ENCODE results near the gene NEU1. TPM values are rescaled to one million over a fixed set of nuclear protein-coding genes. Genes with fewer than 3 reads are reported as not detected.

NEU1 gene
- total and polyA plus RNA-seq, 2 of the 8 experiments (the other 6 are each of a cell fraction or from before 2014, with no cell fraction given): 41.2 to 72.1 TPM

GRCh38 chr6:31901415-31901952 lies 38.9 kb upstream of the NEU1 start:
- H2AFZ ChIP-seq (ENCODE audit: low read length): no peak overlapping the region
- peak overlapping the region; percentile 71 for H3K18ac ChIP-seq (ENCODE audit: extremely low read depth, low read length)
- H2BK5ac ChIP-seq (ENCODE audit: low read depth, low read length): no peak overlapping the region
- no peak overlapping the region for H3K14ac ChIP-seq (ENCODE audit: insufficient read length)
- peaks cover 0 to 5% (median 3%) of the 10 kb centered on the region in 4 experiments; a peak in 3 of 8 replicates for H3K36me3 ChIP-seq (ENCODE audit: control insufficient read depth in 2 of 4, insufficient read depth in 4 of 4, low read length in 3 of 4)
- H3K4me1 ChIP-seq (replicated peaks in 1 of 4; ENCODE audit: control insufficient read depth in 3 of 4, insufficient read depth in 4 of 4, low read length in 3 of 4): peaks cover 0 to 20% (median 11%) of the 10 kb centered on the region in 4 experiments; a peak in 6 of 7 replicates
- no peak overlapping the region for H3K56ac ChIP-seq (replicated peaks; ENCODE audit: insufficient read length, low read depth, low read length)
- no peak overlapping the region; a peak in 1 of 7 replicates for H3K9ac ChIP-seq (replicated peaks in 1 of 4; ENCODE audit: extremely low read depth in 1 of 4, low read depth in 3 of 4, low read length in 3 of 4)
- no peaks in the 10 kb centered on the region for H4K20me1 ChIP-seq (replicated peaks in 1 of 2; ENCODE audit: control insufficient read depth in 1 of 2, insufficient read depth in 2 of 2, low read length in 2 of 2)
- peak overlapping the region; percentile 68 to 86 for H3K4me2 ChIP-seq (ENCODE audit: insufficient read depth in 1 of 2, low read depth in 2 of 2, low read length in 2 of 2)
- ChIA-PET CTCF (ENCODE audit: partially characterized antibody) (interaction anchor here (0.9 to 1.1 kb wide), 3 partner anchors 14 to 23 kb away, joined by 3 to 4 read pairs (median 3); no protein-coding TSS in a partner anchor), POLR2A (ENCODE audit: partially characterized antibody) (interaction anchor here (0.9 to 1.0 kb wide), 2 partner anchors 19 to 58 kb away, joined by 3 to 5 read pairs; partner anchors contain the start of genes NELFE and SKIC2)
- H2BK20ac ChIP-seq (ENCODE audit: low read length): no peak overlapping the region
- no peak overlapping the region for H2BK12ac ChIP-seq (ENCODE audit: low read depth, low read length)
- H4K5ac ChIP-seq (ENCODE audit: insufficient read length, low read depth, low read length): no peak overlapping the region
- H4K91ac ChIP-seq (replicated peaks; ENCODE audit: insufficient read length, low read length): no peak overlapping the region
- no peak overlapping the region for H3K27ac ChIP-seq (ENCODE audit: low read depth, low read length)
- peak overlapping the region; percentile 29 to 66 (median 51) for H3K4me3 ChIP-seq (ENCODE audit: extremely low read depth in 1 of 4, insufficient read depth in 2 of 4, low read depth in 3 of 4, low read length in 4 of 4)
- H2BK120ac ChIP-seq (replicated peaks; ENCODE audit: low read depth, low read length): no peak overlapping the region
- H3K23me2 ChIP-seq (ENCODE audit: low read depth, low read length): peaks cover 13% of the 10 kb centered on the region
- H3K79me1 ChIP-seq (ENCODE audit: low read depth, low read length): peaks cover 2% of the 10 kb centered on the region
- H3K9me3 ChIP-seq (ENCODE audit: insufficient read depth in 2 of 2, low read depth in 1 of 2, low read length in 1 of 2): no peaks in the 10 kb centered on the region
- no peak overlapping the region for H3K23ac ChIP-seq (ENCODE audit: insufficient read length)
- no peak overlapping the region for H2BK15ac ChIP-seq (ENCODE audit: low read length)
- H3K79me2 ChIP-seq (ENCODE audit: control insufficient read depth in 1 of 2, insufficient read depth in 2 of 2, low read length in 2 of 2): peaks cover 0 to 16% of the 10 kb centered on the region in 2 experiments; a peak in 2 of 4 replicates
- FAIRE-seq (no peak), DNase-seq (ENCODE audit: low read depth in 1 of 2, low spot score in 2 of 2) (peak in 1 of 2 experiments; percentile 68)
- WGBS, 2 experiments (ENCODE audit: extremely low coverage in 1 of 2, insufficient coverage in 1 of 2, insufficient read length in 1 of 2, insufficient replicate concordance in 2 of 2, low coverage in 1 of 2, low lambda C conversion rate in 2 of 2, missing lambda C conversion rate in 1 of 2): 8% methylated on average over 15 of the region's 45 CpGs; no CpG with 5 or more reads in 1 of the 2 experiments
- H3K4ac ChIP-seq (replicated peaks; ENCODE audit: insufficient read length, low read depth, low read length): no peak overlapping the region
- H3K27me3 ChIP-seq (replicated peaks in 1 of 4; ENCODE audit: control insufficient read depth in 3 of 4, extremely low read depth in 1 of 4, insufficient read depth in 3 of 4, low read length in 3 of 4): no peaks in the 10 kb centered on the region
- no peak overlapping the region for H2AK5ac ChIP-seq (ENCODE audit: low read depth, low read length)
- peak overlapping the region; percentile 42; the same call in 1 of the 2 replicates for H4K8ac ChIP-seq (ENCODE audit: extremely low read depth, insufficient read depth, low read length)
- no peak for TF ChIP-seq NANOG (IDR thresholded peaks at IDR 0.05; ENCODE audit: insufficient read depth, low read depth, low read length, poor library complexity, severe bottlenecking)
- no peak for TF ChIP-seq RBBP5 (IDR thresholded peaks at IDR 0.05; ENCODE audit: borderline replicate concordance, low read depth, low read length)
- TF ChIP-seq JUND (IDR thresholded peaks at IDR 0.05; ENCODE audit: low read length): no peak
- no peak for TF ChIP-seq TBP (IDR thresholded peaks at IDR 0.05; ENCODE audit: low read depth, low read length)
- TF ChIP-seq KDM5A (IDR thresholded peaks at IDR 0.05; ENCODE audit: low read length): no peak
- TF ChIP-seq EP300 (IDR thresholded peaks at IDR 0.05; ENCODE audit: borderline replicate concordance in 1 of 2, low read depth in 2 of 2, low read length in 2 of 2): no peak
- no peak for TF ChIP-seq ASH2L (IDR thresholded peaks at IDR 0.05; ENCODE audit: low read length)
- no peak for TF ChIP-seq SRF (IDR thresholded peaks at IDR 0.05; ENCODE audit: low read depth, low read length)
- no peak for TF ChIP-seq MAFK (IDR thresholded peaks at IDR 0.05; ENCODE audit: low read depth, low read length)
- TF ChIP-seq POLR2A (IDR thresholded peaks at IDR 0.05; ENCODE audit: control extremely low read depth in 1 of 2, low read depth in 2 of 2, low read length in 2 of 2): no peak; a peak in 1 of 3 replicates
- no peak for TF ChIP-seq SIRT6 (IDR thresholded peaks at IDR 0.05; ENCODE audit: low read length)
- TF ChIP-seq POLR2AphosphoS5 (IDR thresholded peaks at IDR 0.05; ENCODE audit: low read depth, low read length): no peak
- TF ChIP-seq HDAC2 (IDR thresholded peaks at IDR 0.05; ENCODE audit: borderline replicate concordance in 1 of 2, low read depth in 2 of 2, low read length in 2 of 2): no peak
- TF ChIP-seq FOSL1 (IDR thresholded peaks at IDR 0.05; ENCODE audit: insufficient read depth, low read depth, low read length): no peak
